HG03135 (cell line): ENCODE data around the gene RNF167.
A peak's percentile ranks its signal among the peaks of the same experiment; 100 is the strongest.

ENCODE experiments used
- ATAC-seq: cut with Tn5 transposase; IDR thresholded peaks from one replicate; pipeline ENCODE4 v1.9.1; 2021; ENCODE audit warnings: mild to moderate bottlenecking, moderate library complexity; ENCODE audit not compliant: unreplicated experiment

The RNF167 gene

GRCh38 chr17:4972752-4973151 is 32.7 kb downstream of the RNF167 start:
- no peak for ATAC-seq

GRCh38 chr17:4973256-4974114 is 33.4 kb downstream of the RNF167 start:
- ATAC-seq: no peak

GRCh38 chr17:4974115-4974670 is 34.1 kb downstream of the RNF167 start:
- no peak for ATAC-seq

DNA sequence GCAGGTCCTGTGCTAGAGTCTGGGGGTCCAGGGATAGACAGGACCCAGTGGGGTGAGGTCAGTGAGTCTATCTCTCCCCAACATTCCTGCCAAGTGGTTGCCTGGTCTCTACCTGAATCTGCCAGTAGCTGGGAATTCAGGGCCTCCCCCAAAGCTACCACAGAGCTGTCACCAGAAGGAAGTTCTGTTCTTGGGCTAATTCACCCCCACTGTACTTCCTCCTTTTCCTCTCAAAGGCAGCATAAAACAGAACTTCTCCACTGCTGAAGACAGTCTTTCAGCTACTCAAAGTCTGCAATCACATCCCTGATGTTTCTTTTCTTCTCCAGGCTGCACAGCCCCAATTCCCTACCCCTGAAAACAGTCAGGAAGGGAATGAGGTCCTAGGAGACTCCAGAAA is 38.7 kb downstream of the RNF167 start:
- ATAC-seq: no peak

GRCh38 chr17:4980644-4981216 is 40.7 kb downstream of the RNF167 start:
- ATAC-seq: no peak

GRCh38 chr17:4982305-4982704 is 42.2 kb downstream of the RNF167 start:
- ATAC-seq: no peak

- ATAC-seq: no peak
These were observed 46.3 kb downstream of the RNF167 start for GRCh38 chr17:4986403-4986802.

DNA sequence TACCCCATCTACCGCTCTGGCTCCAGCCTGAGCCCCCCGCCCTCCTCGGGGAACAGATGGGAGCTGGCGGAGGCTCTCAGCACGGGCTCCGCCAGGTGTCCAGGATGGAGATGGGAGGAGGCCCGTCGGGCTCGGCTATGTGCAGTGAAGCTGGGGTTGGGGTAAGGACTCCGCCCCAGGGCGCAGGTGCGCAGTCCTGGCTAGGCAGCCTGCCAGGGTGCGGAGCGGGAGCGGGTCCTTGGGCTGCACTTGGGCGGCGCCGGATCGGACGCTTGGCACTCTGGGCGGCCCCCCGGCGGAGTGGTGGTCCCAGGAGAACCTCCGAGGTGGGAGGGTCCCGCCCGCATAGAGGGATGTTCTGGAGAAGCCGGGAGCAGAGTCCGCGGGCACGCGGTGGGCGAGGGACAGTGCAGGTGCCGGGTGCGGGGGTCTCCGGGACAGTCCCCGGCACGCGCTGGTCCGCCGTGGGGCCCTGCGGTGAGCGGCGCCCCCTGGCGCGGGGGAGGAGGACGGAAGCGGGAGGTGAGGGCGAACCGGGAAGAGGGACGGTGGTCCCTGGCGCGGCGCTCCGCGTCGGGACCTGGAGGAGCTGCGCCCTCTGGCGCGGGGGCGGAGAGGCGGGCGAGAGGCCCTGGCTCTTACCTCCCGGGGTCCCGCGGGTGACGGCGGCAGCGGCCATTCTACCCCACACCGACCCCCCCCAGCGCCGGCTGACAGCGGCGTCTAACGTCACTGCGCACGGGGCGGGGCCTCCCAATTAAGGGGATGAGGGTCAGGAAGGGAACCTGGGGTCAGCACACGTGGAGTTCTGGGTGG is 47.1 kb downstream of the RNF167 start, which contains the start of gene CAMTA2:
Gene CAMTA2, minus strand, starts transcription at position 725 of the 816 bp plus-strand sequence. CDS start 1,453 bp downstream, outside the sequence.
- ATAC-seq: peak; percentile 55

DNA sequence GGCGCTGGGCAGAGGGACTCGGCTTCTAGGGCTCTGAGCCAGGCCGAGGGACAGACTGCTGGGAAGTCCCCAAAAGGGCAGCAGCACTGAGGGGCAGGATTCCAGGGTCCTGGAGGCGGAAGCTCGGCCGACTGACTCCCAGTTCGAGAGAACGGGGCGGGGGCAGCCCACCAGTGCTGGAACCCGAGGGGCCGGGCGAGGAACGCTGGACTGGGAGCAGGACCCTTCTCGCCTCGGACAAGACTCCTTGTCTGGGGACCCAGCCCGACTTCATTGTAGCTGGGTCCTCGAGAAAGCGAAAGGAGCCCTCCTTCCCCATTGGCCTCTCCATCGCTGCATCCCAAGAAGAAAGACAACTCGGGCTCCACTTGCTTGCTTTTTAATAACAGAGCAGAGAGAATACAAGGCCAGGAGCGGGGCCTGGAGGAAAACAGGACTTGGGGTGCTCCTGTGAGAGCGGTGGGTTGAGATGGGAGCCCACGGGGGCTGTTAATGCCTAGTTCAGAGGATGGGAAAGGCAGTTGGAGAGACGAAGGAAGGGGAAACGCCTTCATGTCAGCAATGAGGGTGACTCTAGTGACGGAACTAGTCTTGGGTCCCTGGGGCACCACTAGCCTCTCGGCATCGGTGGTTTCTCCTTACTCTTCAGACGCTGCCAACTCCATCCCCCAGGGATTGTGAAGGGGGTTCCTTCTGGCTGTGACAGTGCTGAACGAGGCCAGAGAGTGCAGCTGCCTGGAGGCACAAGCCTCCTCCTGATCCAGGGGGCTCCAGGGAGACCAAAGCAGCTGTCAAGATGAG is 47.9 kb downstream of the RNF167 start:
- ATAC-seq: no peak

DNA sequence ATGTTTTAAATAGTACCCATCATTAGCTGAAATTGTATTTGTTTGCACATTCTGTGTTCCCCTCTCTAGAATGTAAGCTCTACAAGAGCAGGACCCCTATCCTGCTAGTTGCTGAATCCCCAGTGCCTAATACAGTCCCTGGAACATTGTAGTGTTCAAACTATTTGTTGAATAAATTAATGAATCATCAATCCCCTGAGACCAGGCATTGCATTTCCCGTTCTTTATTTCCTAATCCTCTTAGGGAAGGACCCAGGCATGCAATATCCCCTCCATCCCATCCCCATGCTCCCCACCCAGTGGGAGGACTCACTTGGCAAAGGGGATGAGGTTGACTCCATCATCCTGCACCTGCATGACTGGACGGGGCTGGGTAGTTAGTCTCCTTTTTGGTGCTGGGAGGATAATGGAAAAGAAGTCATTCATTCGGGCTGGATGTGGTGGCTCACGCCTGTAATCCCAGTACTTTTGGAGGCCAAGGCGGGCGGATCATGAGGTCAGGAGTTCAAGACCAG is 54.1 kb downstream of the RNF167 start:
- no peak for ATAC-seq
